Stimulated activated CD4-positive, alpha-beta T cell treated with anti-CD3 and anti-CD28 coated beads, Interleukin-12 subunit alpha, Interleukin-12 subunit beta, amount 100 ng/mL, for 24 hours (primary cell): Measurements from ENCODE around the gene RIMBP3C.
"Not testable (repeated sequence)": the region's sequence is repeated elsewhere in the genome, so short reads cannot be mapped to it uniquely, and the experiment has no call there.

Experiments
- DNase-seq, 2 experiments: peaks; one replicate each; pipeline ENCODE4 v3.0.0-alpha.2; 2020; ENCODE audit warnings: low read depth in 2 of 2

The RIMBP3C gene

DNA sequence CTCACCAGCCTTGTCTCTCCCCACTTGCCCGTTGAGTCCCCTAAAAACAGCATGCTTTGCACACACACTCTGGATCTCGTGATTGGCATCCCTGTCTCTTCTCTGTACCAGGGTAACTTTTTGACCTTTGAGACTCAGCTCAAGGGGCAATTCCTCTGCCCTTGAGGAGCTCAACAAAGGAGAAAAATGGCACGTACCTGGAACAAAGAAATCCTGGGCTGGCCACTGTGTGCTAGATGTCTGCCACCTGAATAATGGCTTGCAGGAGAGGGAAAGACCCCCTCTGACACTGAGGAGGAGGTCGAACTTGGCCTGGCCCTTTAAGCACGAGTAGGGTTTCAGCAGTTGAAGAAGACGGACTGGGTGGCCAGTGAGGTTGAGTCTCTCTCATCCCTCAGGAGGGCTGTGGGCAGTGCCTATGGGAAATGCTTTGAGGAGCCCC is 22.1 kb upstream of the RIMBP3C start:
- no peak for DNase-seq

DNA sequence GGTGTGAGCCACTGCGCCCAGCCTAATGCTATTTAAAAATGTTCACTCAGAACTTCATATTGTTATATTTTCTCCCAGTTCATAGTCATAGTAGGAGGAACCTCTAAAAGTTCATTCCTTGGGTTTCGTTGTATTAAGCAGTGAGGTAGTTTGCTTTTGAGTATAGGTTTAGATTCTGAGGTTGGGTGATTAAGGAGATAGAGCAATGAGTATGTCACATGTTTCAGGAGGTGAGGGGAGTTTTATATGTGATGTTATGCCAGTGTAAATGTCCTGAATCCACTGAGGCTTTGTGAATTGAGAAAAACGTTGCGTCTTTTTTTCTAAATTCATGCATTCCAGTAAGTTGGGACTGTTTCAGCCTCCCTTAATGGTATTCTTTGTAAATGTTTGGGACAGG is 20.4 kb upstream of the RIMBP3C start:
- no peak for DNase-seq

DNA sequence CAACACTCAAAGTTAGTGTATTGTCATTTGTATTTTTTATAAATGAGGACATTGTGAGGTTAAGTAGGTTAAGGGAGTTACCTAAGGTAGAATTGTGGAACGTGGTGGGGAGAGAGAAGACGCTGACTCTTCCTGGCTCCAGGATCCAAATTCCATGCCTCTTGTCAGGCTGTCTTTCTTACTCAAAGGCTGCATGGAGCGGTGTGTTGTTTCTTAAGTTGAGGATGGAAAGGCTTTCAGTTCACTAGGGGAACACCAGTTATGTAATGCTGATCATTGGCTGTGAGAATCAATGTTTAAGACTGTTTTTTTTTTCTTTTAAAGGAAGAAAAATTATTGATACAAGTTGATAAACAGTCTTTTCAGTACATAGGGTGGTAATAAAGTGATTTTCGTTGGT is 19.1 kb upstream of the RIMBP3C start:
- DNase-seq: no peak

DNA sequence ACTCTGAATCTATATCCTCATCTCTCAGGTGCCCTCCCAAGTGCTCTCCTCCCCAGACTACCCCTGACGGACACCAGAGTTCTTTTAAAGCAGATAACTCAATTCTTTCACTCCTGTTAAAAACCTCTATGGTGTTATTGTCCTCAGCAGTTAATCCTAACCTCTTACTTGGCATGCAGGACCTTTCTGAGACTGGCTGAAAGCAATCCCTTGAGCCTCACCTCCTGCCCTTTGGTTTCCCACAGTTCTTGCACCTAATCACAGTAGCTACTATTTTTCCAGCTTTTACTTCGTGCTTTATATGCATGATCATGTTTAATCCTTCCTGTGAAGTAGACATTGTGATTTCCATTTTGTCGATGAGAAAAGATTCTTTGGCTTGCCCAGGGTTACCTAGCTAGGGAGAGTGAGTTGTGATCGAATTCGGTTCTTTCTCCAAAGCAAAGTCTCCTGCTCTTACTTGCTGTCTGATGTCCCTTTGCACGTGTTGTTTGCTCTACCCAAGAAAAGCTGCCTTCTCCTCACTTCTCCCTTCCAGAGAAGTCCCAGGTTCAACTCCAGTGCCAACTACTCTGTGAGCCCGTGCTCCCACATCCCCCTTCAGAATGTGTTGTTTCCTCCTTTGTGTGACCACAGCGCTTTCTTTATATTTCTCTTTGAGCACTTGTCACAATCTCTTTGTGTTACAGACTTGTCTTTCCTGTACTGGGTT is 18.4 kb upstream of the RIMBP3C start:
- DNase-seq: no peak

DNA sequence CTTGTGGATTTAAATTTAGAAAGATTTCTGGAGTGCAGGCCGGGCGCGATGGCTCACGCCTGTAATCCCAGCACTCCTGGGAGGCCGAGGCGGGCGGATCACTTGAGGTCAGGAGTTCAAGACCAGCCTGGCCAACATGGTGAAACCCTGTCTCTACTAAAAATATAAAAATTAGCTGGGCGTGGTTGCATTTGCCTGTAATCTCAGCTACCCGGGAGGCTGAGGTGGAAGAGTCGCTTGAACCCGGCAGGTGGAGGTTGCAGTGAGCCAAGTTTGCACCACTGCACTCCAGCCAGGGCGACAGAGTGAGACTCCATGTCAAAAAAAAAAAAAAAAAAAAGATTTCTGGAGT is 17.8 kb upstream of the RIMBP3C start:
- DNase-seq: not testable (repeated sequence)

DNA sequence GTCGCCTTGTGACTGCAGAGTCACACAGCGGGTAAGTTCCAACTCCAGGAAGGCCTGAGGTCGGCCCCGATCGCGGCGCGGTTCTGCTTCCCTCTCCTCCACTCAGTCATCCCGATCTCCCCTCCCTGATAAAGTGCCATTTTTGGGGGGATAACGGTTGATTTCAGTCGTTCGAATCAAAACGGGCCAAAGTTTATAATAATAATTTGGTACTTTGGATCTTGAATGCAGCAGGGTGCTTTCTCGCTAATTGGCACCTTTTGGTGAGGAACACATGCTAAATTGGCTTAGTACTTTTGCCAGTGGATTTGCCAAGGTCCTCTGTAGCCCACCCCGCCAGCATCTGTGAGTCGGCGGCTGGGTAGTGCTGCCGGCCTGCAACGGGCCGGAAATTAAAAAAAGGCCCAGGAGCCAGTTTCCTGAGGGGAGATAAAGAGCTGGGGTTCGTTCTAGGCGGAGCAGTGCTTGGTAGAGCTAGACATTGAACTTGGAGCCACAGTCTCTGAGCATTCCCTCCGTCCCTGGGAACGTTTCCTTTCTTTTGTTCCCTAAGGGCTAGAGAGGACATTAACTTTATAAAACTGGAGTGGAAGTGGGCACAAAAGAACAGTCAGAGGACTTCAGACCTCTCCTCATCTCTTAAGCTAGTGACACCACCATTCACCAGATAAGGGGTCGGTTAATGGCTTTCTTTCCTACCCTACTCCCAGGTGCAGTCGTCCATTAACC is 17.2 kb upstream of the RIMBP3C start:
- no peak for DNase-seq

DNA sequence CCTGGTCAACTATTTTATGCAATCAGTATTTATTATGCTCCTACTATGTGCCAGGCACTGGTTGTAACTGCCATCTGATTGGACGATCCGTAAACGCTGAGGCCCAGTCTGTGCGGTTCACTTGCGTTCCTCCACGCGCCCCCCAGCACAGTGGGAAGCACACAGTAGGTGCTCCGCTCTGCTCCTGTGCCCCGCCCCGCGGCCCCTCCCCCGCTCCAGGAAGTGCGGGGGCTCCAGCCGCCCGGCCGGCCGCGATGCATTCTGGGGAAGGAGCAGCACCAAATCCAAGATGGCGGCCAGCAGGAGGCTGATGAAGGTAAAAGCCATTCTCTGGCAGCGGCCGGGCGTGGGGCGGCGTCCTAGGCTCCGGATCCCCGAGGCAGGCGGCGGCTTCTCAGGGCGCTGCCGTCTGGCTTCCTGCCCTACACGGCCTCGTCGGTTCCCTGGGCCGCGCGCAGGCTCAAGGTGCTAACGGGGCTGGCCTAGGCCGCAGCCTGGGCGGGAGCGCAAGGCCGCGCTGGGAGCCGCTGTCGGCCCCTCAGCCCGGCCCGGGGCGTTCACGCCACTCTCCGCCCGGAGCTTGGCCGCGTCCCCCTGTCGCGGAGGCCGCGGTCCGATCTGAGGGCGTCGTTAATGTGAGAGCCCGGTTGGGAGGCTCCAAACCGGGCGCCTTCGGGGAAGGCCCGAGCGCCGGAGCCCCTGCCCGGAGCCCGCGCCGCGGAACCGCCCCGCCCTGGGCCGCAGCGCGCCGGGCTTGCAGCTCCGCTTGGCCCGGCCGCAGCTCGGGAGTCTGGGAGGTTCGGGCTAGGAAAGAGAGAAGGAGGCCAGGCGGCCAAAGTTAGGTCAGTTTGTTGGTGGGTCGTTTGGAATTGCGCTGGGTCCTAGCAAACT is 16.4 kb upstream of the RIMBP3C start, which contains the start of gene UBE2L3:
UBE2L3 (plus strand) TSS at position 259 of the 891 bp plus-strand sequence; CDS start at position 290, 31 bp downstream.
- peak; percentile 66 to 78 for DNase-seq

DNA sequence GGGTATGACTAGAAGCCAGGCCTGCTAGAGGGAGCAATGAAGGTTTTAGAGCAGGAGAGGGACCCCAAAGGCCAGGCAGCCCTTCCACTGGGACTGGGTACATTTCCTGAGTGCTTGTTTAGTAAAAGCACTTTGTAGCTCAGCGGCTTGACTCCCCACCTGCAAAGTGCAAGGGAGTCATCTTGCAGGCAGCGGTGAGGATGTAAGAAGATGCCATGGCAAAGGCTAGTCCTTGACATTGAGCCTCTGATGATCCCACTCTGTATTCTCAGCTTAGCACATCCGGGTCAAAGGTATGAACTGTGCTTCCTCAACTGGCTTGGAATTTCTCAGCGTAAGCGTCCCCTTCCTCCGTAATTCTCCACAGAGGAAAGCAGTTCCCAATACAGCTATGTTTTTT is 13.2 kb upstream of the RIMBP3C start:
- no peak for DNase-seq

DNA sequence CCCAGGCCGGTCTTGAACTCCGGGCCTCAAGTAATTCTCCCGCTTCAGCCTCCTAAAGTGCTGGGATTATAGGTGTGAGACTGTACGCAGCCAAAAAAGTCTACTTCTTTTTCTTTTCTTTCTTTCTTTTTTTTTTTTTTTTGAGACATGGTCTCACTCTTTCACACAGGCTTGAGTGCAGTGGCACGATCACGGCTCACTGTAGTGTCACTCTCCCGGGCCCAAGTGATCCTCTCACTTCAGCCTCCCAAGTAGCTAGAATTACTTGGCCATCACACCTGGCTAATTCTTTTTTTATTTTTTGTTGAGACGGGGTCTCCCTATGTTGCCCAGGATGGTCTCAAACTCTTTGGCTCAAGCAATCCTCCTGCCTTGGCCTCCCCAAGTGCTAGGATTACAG is 12.7 kb upstream of the RIMBP3C start:
- no peak for DNase-seq

DNA sequence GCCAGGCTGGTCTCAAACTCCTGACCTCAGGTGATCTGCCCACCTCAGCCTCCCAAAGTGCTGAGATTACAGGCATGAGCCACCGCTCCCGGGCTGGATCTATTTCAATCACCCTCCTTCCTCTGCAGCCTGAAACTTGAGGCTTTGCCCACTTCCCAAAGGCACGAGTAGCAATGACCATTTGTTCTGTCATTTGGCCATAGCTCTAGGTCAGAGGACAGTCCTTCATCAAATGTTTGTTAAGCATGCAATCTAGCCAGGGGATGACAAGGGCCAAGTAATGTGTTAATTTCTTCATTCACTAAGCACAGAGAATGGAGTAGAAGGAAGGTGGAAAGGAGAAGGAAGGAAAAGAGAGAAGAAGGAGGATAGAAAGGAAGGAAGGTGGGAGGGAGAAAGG is 9.4 kb upstream of the RIMBP3C start:
- not testable (repeated sequence) for DNase-seq

DNA sequence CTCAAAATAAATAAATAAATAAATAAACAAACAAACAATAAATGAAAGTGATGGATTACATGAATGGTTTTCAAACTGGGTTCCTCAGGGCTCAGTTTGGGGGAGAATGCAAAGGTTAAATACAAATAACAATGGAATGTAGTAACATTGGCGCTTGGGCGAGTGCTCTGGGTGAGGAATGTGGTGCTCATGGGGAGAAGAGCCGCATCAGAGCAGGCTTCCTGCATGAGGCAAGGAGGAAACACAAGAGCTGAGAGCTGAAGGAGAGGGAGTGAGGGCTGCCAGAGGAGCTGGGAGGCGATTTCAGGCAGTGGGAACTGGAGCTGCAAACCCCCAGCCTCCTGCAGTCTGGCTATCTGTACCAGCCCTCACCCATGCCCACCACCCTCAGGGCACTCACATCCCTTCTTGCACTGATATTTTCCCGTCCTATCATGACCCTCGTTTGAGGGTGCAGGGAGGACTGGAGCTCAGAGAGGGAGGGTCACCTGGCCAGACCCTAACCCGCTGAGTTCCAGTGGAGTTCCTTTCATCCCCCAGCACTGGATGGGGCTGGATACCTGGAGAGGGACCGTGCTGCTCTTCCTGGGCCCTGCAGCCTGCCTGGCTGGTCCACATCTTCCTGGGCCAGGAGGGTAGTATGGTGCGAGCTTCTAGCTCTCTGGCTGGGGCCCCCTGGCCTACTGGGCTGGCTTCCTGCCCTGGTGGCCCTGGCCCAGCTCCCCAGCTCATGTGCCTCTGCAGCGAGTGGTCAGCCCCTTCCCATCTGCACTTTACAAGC is 8.3 kb upstream of the RIMBP3C start:
- not testable (repeated sequence) for DNase-seq

DNA sequence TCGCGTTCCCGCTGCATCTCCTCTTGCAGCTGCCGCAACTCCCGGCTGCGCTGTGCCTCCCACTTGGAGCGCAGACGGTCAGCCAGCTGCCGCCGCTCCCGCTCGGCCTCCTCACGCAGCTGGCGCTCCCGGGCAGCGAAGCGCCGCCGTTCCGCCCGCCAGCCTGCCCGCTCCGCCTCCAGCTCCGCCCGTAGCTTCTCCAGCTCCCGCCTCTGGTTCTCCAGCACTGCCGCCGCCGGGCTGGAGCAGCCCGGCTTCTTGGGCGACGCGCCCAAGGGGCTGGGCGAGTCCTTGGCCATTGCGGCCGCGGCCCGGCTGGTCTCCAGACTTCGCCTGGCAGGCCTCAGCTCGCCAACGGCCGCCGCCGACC is 598 bp downstream of the RIMBP3C start:
- not testable (repeated sequence) for DNase-seq

DNA sequence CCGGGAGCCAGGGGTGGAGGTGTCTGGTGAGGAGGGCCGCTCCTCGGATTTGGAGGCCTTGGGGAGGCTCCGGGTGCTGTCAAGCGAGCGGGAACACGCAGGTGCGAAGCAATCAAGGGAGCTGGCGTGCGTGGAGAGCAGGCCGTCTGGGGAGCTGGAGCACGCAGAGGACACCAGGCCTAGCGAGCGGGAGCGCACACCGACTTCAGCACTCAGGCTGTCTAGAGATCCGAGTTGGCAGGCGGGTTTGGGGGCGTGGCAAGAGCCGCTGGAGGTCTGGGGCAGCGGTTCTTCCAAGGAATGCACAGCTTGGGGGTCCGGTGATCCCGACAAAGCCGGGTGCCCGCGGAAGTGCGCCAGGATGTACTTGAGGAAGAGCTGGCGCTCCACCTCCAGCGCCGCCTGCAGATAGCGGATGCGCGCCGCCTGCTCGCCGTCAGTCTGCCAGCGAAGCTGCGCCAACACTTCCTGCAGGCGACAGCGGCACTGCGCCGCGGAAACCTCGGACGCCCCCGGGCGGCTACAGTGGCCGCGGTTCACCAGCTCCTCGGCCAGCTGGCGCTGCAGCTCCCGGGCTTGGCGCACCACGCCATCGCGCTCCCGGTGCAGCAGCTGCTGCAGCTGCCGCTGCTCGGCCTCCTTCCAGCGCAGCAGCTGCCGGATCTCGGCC is 1.1 kb downstream of the RIMBP3C start:
- DNase-seq: not testable (repeated sequence)

DNA sequence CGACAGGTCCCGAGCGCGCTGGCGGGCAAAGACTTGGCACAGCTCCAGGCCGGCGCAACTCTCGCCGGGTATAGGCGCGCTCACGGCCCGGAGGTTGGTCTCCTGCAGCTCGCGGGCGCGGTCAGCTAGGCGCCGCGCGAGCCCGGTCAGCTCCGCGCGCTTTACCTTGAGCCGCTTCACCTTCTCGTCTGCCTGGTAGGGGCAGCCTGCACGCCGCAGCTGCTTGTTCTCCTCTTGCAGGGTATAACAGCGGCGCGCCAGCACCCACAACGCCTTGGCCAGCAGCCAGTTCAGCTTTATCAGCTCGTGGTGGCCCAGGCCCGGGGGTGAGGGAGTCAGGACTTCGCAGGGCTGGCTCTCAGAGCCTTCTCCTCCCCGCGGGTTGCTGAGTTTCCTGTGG is 1.7 kb downstream of the RIMBP3C start:
- not testable (repeated sequence) for DNase-seq

DNA sequence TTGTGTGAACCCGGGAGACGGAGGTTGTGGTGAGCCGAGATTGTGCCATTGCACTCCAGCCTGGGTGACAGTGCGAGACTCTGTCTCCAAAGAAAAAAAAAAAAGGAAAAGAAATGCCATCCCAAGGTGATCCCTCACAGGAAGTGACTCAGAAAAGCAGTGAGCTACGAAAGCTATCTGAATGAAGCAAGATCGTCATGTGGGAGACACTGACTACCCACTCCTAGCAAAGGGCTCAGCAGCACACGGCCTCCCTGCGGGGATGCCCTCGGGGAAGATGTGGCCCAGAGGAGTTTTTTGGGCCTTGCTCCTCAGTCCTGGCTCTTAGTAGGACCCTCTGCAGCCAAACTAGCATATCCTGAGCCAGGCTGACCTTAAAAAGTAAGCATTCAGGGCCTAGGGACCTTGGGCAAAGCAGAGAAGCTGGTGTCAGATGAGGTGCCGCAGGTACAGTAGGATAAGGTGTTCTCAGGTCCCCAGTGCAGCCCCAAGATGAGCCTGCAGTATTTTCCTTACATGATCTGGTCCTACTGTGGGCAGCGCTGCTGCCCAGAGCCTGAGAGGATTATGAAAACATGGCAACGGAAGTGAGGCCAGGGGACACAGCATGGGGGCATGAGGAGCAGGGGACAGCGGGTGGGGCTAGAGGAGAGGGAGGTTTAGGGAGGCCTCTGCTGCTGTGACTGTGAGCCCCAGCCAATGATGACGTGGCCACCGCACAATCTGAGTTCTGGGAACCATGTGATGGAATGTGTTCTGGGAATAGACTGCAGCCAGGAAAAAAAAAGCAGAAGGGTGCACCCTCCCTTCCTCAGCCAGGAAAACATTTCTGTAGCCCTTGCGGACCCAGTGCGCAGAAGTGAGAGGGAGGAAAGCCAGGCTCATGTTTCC is 6.6 kb downstream of the RIMBP3C start:
- DNase-seq: not testable (repeated sequence)

DNA sequence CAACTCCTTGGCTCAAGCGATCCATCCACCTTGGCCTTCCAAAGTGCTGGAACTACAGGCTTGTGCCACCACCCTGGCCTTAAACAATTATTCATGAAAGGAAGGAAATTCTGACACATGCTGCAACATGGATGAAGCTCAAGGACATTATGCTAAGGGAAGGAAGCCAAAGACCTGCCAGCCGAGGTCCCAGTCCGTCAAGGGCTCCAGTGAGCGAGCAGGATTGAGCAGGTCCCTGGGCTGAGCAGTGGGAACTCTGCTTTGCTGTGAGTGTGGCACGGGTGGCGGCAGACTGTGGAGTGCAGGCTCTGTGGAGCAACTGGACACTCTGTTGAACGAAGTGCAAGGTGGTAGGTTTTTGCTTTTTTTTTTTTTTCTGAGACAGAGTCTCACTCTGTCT is 11.4 kb downstream of the RIMBP3C start:
- not testable (repeated sequence) for DNase-seq

DNA sequence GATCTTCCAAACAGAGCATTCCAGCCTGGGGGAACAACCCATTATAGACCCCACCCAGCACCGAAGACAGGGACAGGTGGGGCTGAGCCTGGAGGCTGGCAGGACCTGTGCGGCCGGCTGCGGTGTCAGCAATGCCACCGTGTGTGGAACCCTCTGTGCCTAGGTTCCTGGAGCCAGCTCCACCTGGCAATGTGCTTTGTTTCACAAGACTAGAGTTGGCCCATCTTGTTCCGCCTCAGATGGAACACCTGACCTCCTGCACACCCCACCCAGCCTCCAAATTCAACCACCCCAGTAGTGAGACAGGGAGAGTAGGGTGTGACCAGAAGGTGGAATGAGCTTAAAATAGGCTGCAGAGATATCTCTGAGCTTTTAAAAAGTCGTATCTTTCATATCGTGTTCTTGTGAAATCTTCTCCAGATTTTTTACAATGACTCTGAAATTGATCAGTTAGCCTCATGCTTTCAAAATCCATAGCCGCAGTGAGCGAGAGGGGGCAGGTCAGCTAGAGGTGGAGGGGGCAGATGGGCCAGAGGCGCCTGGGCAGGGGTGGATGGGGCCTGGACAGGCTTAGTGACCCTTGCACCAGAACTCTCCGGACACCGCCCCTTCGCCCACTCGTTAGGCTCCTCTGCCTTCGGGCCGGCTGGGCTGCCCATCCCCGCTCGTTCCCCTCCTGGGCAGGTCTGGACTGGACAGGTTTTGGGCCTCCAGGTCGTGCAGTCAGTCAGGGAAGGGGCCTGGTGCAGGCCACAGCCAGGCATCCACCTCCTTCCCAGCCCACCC is 18.2 kb downstream of the RIMBP3C start:
- DNase-seq: not testable (repeated sequence)

DNA sequence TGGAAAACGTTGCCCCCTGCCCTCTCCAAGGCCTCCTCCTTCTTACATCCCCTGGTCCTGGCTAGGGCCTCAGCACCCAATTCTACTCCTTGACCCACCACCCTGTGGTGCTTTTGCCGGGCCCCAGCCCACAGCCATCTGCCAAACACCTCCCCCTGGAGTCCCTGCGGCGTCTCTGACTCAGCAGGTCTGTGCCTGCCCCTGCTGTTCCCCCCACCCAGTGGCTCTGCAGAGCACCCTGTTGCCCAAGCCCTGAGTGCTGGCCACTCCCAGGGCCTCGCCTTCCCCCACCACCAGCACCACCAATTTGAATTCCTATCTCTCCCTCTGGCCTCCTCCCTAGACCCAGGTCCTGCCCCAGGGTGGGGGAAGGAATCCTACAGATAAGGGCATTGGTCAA is 19.7 kb downstream of the RIMBP3C start:
- not testable (repeated sequence) for DNase-seq
